Uterus (tissue), 4 donors: ENCODE measurements around the gene KNG1. TPM values are rescaled to one million over a fixed set of nuclear protein-coding genes. Genes with fewer than 3 reads are reported as not detected.

ENCODE experiments used
- DNase-seq, 2 donors: peaks; one replicate each; pipeline ENCODE4 v3.0.0-alpha.2; 2019 to 2020
- H3K27ac ChIP-seq, 2 donors: fragments of 200-600 bp; sonication (generic); 1 replicate in 1 of 2; 2 replicates in 1 of 2; pipeline ENCODE4 v1.5.1; 2016 to 2018
- H3K27me3 ChIP-seq, 2 donors: fragments of 200-600 bp; sonication (generic); one replicate each; pipeline ENCODE4 v1.5.1; 2018 to 2019; ENCODE audit warnings: control low read depth in 1 of 2
- H3K36me3 ChIP-seq, 2 donors: fragments of 200-600 bp; sonication (generic); one replicate each; pipeline ENCODE4 v1.5.1; 2019; ENCODE audit warnings: control low read depth in 1 of 2
- H3K4me1 ChIP-seq, 2 donors: fragments of 200-600 bp; sonication (generic); one replicate each; pipeline ENCODE4 v1.5.1; 2018 to 2019; ENCODE audit warnings: control low read depth in 1 of 2
- H3K4me3 ChIP-seq, 2 donors: fragments of 200-600 bp; sonication (generic); 1 replicate in 1 of 2; 2 replicates in 1 of 2; pipeline ENCODE4 v1.5.1; 2018 to 2019; ENCODE audit warnings: mild to moderate bottlenecking in 1 of 2
- H3K9me3 ChIP-seq, 2 donors: fragments of 200-600 bp; sonication (generic); one replicate each; pipeline ENCODE4 v1.5.1; 2019; ENCODE audit warnings: control low read depth in 1 of 2
- CTCF ChIP-seq, 4 experiments: fragments of 200-600 bp in 2 of 4; fragments of 450-650 bp in 2 of 4; sonication (generic) in 2 of 4; IDR thresholded peaks; one replicate each; pipeline ENCODE4 v1.5.1; 2016 to 2019; ENCODE audit warnings: antibody characterized with exemption in 4 of 4, mild to moderate bottlenecking in 2 of 4, moderate library complexity in 1 of 4
- POLR2A ChIP-seq, 2 donors: fragments of 450-650 bp; IDR thresholded peaks; one replicate each; pipeline ENCODE4 v1.6.1; 2016; ENCODE audit warnings: antibody characterized with exemption in 2 of 2, mild to moderate bottlenecking in 1 of 2, moderate library complexity in 1 of 2
- intact Hi-C: fragments of 100-400 bp; cut with DNase I; formaldehyde crosslinking; loops from one replicate; pipeline ENCODE4 v1.15.1; 2023; ENCODE audit warnings: low total_unique reads
- microRNA counts, 2 donors: library from miRNA; unstranded; fragments of <30 nt; microRNA quantifications; one replicate each; lab custom pipeline; 2016 to 2017
- microRNA-seq: library from miRNA; unstranded; fragments of <30 nt; microRNA quantifications from one replicate; pipeline ENCODE4, GENCODE V29; 2016; ENCODE audit warnings: borderline microRNAs expressed, borderline replicate concordance
- small RNA-seq: library from RNA; depleted of rRNA; stranded (forward); fragments of <200 nt; gene quantifications from one replicate; pipeline ENCODE3, GENCODE V24; 2016
- total RNA-seq, 4 donors: library from RNA; depleted of rRNA in 3 of 4; stranded (reverse); fragments of >200 nt in 3 of 4; gene quantifications; one replicate each; pipeline versions ENCODE4 v1.1.0 to v1.2.4, GENCODE V29; 2014 to 2023
- donor health status: DM: yes; HTN: yes; CAD: no.

The KNG1 gene
- total RNA-seq, 4 donors from 2014 or later: not detected

GRCh38 chr3:186787642-186788481, 70.7 kb downstream of the KNG1 start:
- H3K27me3 ChIP-seq: no peaks in the 10 kb centered on the region
- TF ChIP-seq POLR2A (IDR thresholded peaks at IDR 0.05): no peak
- TF ChIP-seq CTCF (IDR thresholded peaks at IDR 0.05): no peak
- H3K9me3 ChIP-seq: no peaks in the 10 kb centered on the region
- intact Hi-C loops: no loop called here
- no peak for DNase-seq
- H3K4me3 ChIP-seq: no peak overlapping the region
- no peak overlapping the region for H3K27ac ChIP-seq
- no peaks in the 10 kb centered on the region for H3K36me3 ChIP-seq
- H3K4me1 ChIP-seq: peaks cover 0 to 17% of the 10 kb centered on the region in 2 donors

GRCh38 chr3:186788482-186789370, 71.6 kb downstream of the KNG1 start:
- Histone ChIP-seq H3K4me1 (peaks cover 0 to 17% of the 10 kb centered on the region in 2 donors), H3K27me3 (no peaks in the 10 kb centered on the region), H3K36me3 (no peaks in the 10 kb centered on the region), H3K4me3 (no peak overlapping the region), H3K27ac (no peak overlapping the region), H3K9me3 (no peaks in the 10 kb centered on the region)
- DNase-seq: no peak
- intact Hi-C loops: no loop called here
- TF ChIP-seq POLR2A (IDR thresholded peaks at IDR 0.05) (no peak), CTCF (IDR thresholded peaks at IDR 0.05) (no peak)

GRCh38 chr3:186789554-186790260, 72.5 kb downstream of the KNG1 start:
- H3K36me3 ChIP-seq: no peaks in the 10 kb centered on the region
- no peak overlapping the region for H3K4me3 ChIP-seq
- H3K27me3 ChIP-seq: no peaks in the 10 kb centered on the region
- TF ChIP-seq POLR2A (IDR thresholded peaks at IDR 0.05): no peak
- no peak for TF ChIP-seq CTCF (IDR thresholded peaks at IDR 0.05)
- no peak for DNase-seq
- no peak overlapping the region for H3K27ac ChIP-seq
- intact Hi-C loops: no loop called here
- H3K4me1 ChIP-seq: peaks cover 0 to 17% of the 10 kb centered on the region in 2 donors
- no peaks in the 10 kb centered on the region for H3K9me3 ChIP-seq

GRCh38 chr3:186790261-186790981, 73.3 kb downstream of the KNG1 start:
- Histone ChIP-seq H3K36me3 (no peaks in the 10 kb centered on the region), H3K4me1 (peaks cover 0 to 16% of the 10 kb centered on the region in 2 donors), H3K9me3 (no peaks in the 10 kb centered on the region), H3K4me3 (no peak overlapping the region), H3K27me3 (no peaks in the 10 kb centered on the region), H3K27ac (no peak overlapping the region)
- intact Hi-C loops: no loop called here
- TF ChIP-seq CTCF (IDR thresholded peaks at IDR 0.05): no peak
- TF ChIP-seq POLR2A (IDR thresholded peaks at IDR 0.05): no peak
- no peak for DNase-seq

MicroRNA genes within 50 kb of the gene (microRNA counts, 767-probe panel; counts per million panel counts)
- 0 counts per million in 2 donors for microRNA hsa-miR-1248 (lab: Ali Mortazavi, UCI)

Small RNA genes lying within 50 kb of the gene (microRNA-seq; reads per million reads assigned to microRNA genes)
- 9.3 reads per million, percentile 18 among the genes with 10 or more reads in this experiment for gene MIR1248

Small RNA genes lying within 50 kb of the gene (small RNA-seq; reads per million reads assigned to genes)
- not detected for gene RF00092
- gene RNU6-1105P: not detected
- gene SNORA4: not detected
- not detected for gene SNORA63
- not detected for gene SNORA81
- gene SNORD2: not detected

Other genes with a start within 250 kb of the KNG1 start
- 1 to 10 TPM in 2 of 4 donors, under 1 TPM in 1, not detected in 1; 0.77 to 6.2 (median 2.4) TPM for gene CRYGS, start 173.0 kb upstream of the KNG1 start, total RNA-seq
- gene TBCCD1, start 150.0 kb upstream of the KNG1 start, total RNA-seq: 10 to 100 TPM in 3 of 4 donors, 1 to 10 TPM in 1; 3.8 to 31.7 (median 15.1) TPM
- 10 to 100 TPM; 26.2 to 68.8 (median 40.0) TPM for gene DNAJB11, start 146.6 kb upstream of the KNG1 start, total RNA-seq
- gene AHSG, start 104.3 kb upstream of the KNG1 start, total RNA-seq: not detected
- gene FETUB, start 77.0 kb upstream of the KNG1 start, total RNA-seq: not detected
- not detected for gene HRG, start 51.3 kb upstream of the KNG1 start, total RNA-seq
- gene EIF4A2, start 66.2 kb downstream of the KNG1 start, total RNA-seq: 1,000 to 10,000 TPM in 1 of 4 donors, 100 to 1,000 TPM in 3; 429 to 1,121 (median 514) TPM
- gene RFC4, start 89.1 kb downstream of the KNG1 start, total RNA-seq: 10 to 100 TPM in 3 of 4 donors, 1 to 10 TPM in 1; 2.8 to 43.8 (median 26.6) TPM
- gene ADIPOQ, start 125.4 kb downstream of the KNG1 start, total RNA-seq: not detected
- gene ST6GAL1, start 213.2 kb downstream of the KNG1 start, total RNA-seq: 100 to 1,000 TPM in 1 of 4 donors, 10 to 100 TPM in 3; 32.6 to 107 (median 57.1) TPM